GM12864 (cell line): ENCODE results near the gene MYL3.

Experiments
- DNase-seq: peaks from one replicate; pipeline ENCODE4 v3.0.0-alpha.2; 2011; ENCODE audit warnings: low read depth
- H3K4me3 ChIP-seq: 2 replicates; pipeline ENCODE4 v1.5.1; 2011; ENCODE audit warnings: mild to moderate bottlenecking, low read depth, low read length, control low read depth
- TF ChIP-seq, protein P1 (sequence below): IDR thresholded peaks from 2 replicates; pipeline ENCODE4 v1.5.1; 2011; ENCODE audit warnings: low read depth, mild to moderate bottlenecking, moderate library complexity, low read length, control low read depth, inconsistent platforms; ENCODE audit errors: missing control alignments

MYL3 gene

DNA sequence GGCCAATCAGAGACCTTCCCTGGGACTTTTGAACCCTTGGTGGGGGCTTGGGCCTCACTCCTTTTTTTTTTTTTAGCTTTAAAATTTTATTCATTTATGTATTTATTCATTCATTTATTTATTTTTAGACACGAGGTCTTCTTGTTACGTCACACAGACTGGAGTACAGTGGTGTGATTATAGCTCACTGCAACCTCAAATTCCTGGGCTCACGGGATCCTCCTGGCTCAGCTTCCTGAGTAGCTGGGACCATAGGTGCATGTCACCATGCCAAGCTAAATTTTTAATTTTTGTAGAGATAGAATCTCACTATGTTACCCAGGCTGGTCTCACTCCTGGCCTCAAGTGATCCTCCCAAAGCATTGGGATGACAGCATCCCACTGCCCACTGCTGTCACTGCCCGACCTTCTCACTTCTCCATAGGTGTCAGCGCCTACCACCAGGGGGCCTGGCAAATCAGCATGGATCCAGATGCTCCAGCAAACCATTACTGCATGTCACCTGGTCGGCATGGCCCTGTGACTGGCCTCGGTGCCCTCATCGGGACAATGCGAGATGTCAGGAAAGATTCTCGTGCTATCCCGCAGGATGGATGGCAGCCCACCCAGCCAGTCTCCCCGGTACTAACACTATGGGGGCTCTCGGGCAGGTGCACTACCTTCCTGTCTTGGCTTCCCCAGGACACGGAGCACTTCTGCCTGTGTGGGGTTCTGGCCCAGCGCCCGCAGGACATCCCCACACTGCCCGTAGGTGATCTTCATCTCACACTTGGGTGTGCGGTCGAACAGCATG, 3.0 kb downstream of the MYL3 start:
- no peak for DNase-seq
- no peak overlapping the region for H3K4me3 ChIP-seq
- TF ChIP-seq, protein P1, sequence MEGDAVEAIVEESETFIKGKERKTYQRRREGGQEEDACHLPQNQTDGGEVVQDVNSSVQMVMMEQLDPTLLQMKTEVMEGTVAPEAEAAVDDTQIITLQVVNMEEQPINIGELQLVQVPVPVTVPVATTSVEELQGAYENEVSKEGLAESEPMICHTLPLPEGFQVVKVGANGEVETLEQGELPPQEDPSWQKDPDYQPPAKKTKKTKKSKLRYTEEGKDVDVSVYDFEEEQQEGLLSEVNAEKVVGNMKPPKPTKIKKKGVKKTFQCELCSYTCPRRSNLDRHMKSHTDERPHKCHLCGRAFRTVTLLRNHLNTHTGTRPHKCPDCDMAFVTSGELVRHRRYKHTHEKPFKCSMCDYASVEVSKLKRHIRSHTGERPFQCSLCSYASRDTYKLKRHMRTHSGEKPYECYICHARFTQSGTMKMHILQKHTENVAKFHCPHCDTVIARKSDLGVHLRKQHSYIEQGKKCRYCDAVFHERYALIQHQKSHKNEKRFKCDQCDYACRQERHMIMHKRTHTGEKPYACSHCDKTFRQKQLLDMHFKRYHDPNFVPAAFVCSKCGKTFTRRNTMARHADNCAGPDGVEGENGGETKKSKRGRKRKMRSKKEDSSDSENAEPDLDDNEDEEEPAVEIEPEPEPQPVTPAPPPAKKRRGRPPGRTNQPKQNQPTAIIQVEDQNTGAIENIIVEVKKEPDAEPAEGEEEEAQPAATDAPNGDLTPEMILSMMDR: peak; percentile 74

DNA sequence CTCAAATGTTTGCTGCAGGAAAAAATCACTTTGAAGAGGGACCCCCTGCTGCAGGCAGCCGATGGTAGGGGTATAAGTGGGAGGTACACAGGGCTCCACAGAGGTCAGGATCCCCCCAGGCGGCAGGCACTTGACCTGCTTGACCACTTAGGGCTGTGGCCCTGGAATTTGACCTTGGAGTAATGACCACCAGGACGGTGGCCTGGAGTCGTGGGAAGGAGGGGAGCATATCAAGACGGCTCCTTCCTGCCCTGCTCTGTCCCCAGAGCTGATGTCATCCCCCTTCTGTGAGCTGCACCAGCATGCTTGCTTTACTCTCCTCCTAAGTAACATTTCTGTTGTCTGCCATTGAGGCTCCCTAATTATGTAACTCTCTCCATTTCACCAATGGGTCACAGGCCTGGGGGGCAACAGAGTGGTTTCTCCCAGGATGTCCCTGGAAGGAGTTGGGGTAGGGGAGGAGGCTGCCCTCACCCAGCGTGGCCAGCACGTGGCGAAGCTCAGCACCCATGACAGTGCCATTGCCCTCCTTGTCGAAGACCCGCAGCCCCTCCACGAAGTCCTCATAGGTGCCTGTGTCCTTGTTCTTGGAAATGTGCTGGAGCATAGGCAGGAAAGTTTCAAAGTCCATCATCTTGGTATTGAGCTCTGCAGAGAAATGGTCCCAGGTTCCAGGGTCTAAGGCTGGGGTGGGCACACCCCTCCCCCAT, 4.1 kb downstream of the MYL3 start:
- TF ChIP-seq, protein P1: no peak
- no peak overlapping the region for H3K4me3 ChIP-seq
- DNase-seq: no peak

DNA sequence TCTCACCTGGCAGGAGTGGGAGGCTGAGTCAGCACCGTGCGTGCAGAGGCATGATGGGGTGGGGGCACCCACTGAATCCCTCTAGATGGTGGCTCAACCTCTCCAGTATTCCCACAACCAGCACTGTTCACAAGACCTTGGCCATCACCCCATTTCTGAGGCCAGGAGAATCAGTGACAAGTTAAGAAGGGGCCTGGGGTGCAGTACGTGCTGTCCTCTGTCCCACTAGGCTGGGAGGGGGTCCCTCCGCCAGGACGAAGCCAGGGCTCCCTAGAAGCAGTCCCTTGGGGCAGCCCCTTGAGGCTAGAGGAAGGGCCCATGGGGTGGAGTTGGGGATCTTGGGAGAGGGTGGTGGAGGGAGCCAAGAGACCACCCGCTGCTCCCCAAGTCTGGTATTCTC, 4.8 kb downstream of the MYL3 start:
- H3K4me3 ChIP-seq: no peak overlapping the region
- TF ChIP-seq, protein P1: no peak
- no peak for DNase-seq

DNA sequence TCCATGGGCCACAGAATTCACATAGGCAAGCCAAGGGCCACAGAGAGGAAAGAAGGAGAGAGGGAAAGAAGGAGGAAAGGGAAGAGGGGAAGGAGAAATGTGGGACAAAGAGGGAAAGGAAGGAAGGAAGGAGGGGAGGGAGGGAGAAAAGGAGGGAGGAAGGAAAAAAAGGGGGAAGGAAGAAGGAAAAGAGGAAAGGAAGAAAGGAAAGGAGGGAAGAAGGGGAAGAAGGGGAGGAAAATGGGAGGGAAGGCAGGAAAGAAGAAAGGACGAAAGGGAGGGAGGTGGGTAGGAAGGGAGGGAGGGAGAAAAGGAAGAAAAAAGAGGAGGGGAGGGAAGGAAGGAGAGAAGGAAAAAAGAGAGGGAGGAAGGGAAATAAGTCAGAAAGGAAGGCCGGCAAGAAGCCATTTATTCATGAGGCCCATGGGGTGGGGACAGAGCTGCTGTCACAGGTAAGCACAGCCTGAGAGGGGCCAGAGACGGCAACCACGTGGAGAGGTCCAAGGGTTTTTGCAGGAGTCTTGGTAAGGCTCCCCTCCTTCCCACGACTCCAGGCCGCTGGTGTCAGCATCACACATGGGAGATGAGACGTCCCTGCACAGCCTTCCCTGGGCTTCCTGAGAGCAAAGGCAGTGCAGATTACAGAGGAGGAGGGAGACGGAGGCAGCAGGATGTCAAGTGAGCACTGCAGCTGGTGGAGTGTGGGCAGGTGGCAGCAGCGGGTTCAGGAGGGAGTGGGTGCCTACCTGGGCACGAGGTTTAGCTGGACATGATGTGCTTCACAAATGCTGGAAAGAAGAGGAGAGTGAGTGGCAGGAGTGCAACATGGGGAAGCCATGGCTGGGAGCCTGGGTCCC, 5.5 kb downstream of the MYL3 start:
- no peak overlapping the region for H3K4me3 ChIP-seq
- DNase-seq: no peak
- TF ChIP-seq, protein P1: no peak

DNA sequence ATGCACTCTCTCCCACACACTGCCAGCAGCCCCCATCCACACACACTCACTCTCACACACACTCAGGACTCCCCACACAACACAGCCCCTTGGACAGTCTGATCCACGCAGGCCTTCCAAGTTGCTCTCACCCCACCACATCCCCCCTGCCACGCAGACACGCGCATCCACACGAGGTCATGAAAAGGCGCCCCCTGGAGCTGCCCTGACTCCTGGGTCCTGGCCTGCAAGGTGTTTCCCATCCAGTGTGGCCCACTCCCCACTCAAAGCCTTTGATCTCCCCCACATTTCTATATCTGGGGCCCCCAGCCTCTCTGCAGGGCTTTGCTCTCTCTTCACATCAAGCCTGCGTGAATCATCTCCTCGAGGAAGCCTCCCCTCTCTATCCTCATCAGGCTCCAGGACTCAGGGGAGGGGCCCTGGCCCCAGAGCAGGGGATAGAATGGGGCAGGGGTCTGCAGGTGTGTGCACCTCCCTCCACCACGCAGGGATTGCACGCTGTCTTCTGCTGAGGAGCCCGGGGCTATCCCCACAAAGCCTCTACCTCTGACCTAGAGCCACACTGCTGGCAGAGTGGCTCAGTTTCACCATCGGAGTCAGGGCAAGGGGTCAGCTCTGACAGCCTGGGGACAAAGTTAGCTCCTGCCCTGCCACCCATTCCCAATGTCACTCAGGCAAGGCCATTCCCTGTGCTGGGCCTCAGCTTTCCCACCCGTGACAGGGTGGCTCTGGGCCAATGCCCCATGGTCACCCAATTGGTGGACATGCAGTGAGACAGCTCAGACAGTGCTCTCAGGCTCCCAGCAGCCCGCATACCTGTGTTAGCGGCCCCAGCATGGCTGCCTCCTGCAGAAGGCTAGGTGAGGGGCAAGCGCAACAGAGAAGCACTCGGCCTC, 6.4 kb downstream of the MYL3 start:
- DNase-seq: no peak
- H3K4me3 ChIP-seq: no peak overlapping the region
- TF ChIP-seq, protein P1: no peak

DNA sequence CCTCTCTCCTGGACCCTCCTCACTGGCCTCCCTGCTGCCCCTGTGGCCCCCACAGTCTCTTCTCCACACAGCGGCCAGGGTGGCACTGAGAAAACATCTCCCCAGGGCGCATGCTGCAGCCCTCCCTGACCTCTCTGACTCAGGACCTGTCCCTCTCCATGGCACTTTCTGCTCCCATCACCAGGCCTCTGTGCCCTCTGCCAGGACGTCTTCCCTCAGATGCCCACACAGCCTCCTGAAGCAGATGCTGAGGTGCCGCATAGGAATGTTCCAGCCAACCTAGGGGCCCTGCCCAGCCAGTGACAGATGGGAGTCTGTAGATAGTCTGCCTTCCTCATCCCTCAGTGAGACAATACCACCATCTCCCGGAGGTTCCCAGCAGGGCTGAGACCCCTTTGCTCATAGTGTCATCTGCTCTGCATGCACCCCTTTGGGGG, 8.7 kb downstream of the MYL3 start:
- TF ChIP-seq, protein P1: no peak
- no peak overlapping the region for H3K4me3 ChIP-seq
- no peak for DNase-seq
